SK-N-SH treated with all-trans-retinoic acid at 6 μM for 48 hours (cell line): ENCODE data around the gene RTN4RL2.

Experiments
- ATAC-seq: fragments of 200-7000 bp; cut with Tn5 transposase; 3 replicates; pipeline ENCODE4 v1.9.1; 2020; ENCODE audit warnings: mild to moderate bottlenecking, moderate library complexity
- ARNTL ChIP-seq: fragments of 450-650 bp; formaldehyde crosslinking; IDR thresholded peaks from 2 replicates; pipeline ENCODE4 v1.5.0; 2020; ENCODE audit warnings: low read depth, mild to moderate bottlenecking, moderate library complexity, borderline replicate concordance
- BACH2 ChIP-seq: fragments of 250-450 bp; sonication (Bioruptor Pico); IDR thresholded peaks from 2 replicates; pipeline ENCODE4 v1.9.0; 2021; ENCODE audit warnings: mild to moderate bottlenecking, borderline replicate concordance
- CREB5 ChIP-seq: fragments of 250-450 bp; sonication (Bioruptor Pico); IDR thresholded peaks from 2 replicates; pipeline ENCODE4 v1.5.1; 2020; ENCODE audit warnings: low read depth, mild to moderate bottlenecking, moderate library complexity
- CSDC2 ChIP-seq: fragments of 250-450 bp; sonication (Bioruptor Pico); IDR thresholded peaks from 2 replicates; pipeline ENCODE4 v1.5.0; 2020; ENCODE audit warnings: mild to moderate bottlenecking, moderate library complexity
- CSRNP3 ChIP-seq: fragments of 250-450 bp; sonication (Bioruptor Pico); IDR thresholded peaks from 2 replicates; pipeline ENCODE4 v1.5.1; 2021; ENCODE audit warnings: mild to moderate bottlenecking, moderate library complexity
- ESRRG ChIP-seq: fragments of 250-450 bp; sonication (Bioruptor Pico); IDR thresholded peaks from 2 replicates; pipeline ENCODE4 v1.6.1; 2021; ENCODE audit warnings: mild to moderate bottlenecking
- GLIS3 ChIP-seq: fragments of 250-450 bp; sonication (Bioruptor Pico); IDR thresholded peaks from 2 replicates; pipeline ENCODE4 v1.5.0; 2020; ENCODE audit warnings: mild to moderate bottlenecking, moderate library complexity
- ISL1 ChIP-seq: fragments of 250-450 bp; sonication (Bioruptor Pico); IDR thresholded peaks from 2 replicates; pipeline ENCODE4 v2.1.2; 2022; ENCODE audit warnings: mild to moderate bottlenecking, moderate library complexity
- PATZ1 ChIP-seq: fragments of 250-450 bp; sonication (Bioruptor Pico); IDR thresholded peaks from 2 replicates; pipeline ENCODE4 v1.8.0; 2020; ENCODE audit warnings: mild to moderate bottlenecking, moderate library complexity, borderline replicate concordance
- POU6F1 ChIP-seq: fragments of 250-450 bp; sonication (Bioruptor Pico); IDR thresholded peaks from 2 replicates; pipeline ENCODE4 v1.8.0; 2021; ENCODE audit warnings: low read depth, mild to moderate bottlenecking, moderate library complexity, borderline replicate concordance
- PPARA ChIP-seq: fragments of 250-450 bp; sonication (Bioruptor Pico); IDR thresholded peaks from 2 replicates; pipeline ENCODE4 v1.5.0; 2020; ENCODE audit warnings: mild to moderate bottlenecking, borderline replicate concordance
- RARB ChIP-seq: fragments of 250-450 bp; sonication (Bioruptor Pico); IDR thresholded peaks from 2 replicates; pipeline ENCODE4 v1.8.0; 2021; ENCODE audit warnings: mild to moderate bottlenecking, moderate library complexity
- SNAI2 ChIP-seq: fragments of 250-450 bp; sonication (Bioruptor Pico); IDR thresholded peaks from 2 replicates; pipeline ENCODE4 v1.5.0; 2020; ENCODE audit warnings: mild to moderate bottlenecking, moderate library complexity
- TCF4 ChIP-seq: fragments of 250-450 bp; sonication (Bioruptor Pico); IDR thresholded peaks from 2 replicates; pipeline ENCODE4 v1.8.0; 2021; ENCODE audit warnings: mild to moderate bottlenecking, moderate library complexity, borderline replicate concordance
- TOX ChIP-seq: fragments of 250-450 bp; sonication (Bioruptor Pico); IDR thresholded peaks from 2 replicates; pipeline ENCODE4 v1.8.0; 2021; ENCODE audit warnings: mild to moderate bottlenecking, moderate library complexity, borderline replicate concordance
- TSHZ2 ChIP-seq: fragments of 250-450 bp; sonication (Bioruptor Pico); IDR thresholded peaks from 2 replicates; pipeline ENCODE4 v1.5.0; 2020; ENCODE audit warnings: mild to moderate bottlenecking, moderate library complexity
- ZC3H10 ChIP-seq: fragments of 250-450 bp; sonication (Bioruptor Pico); IDR thresholded peaks from 2 replicates; pipeline ENCODE4 v1.5.1; 2021; ENCODE audit warnings: mild to moderate bottlenecking, moderate library complexity
- ZFP3 ChIP-seq: fragments of 250-450 bp; sonication (Bioruptor Pico); IDR thresholded peaks from 2 replicates; pipeline ENCODE4 v1.5.0; 2020; ENCODE audit warnings: mild to moderate bottlenecking, moderate library complexity
- ZFP30 ChIP-seq: fragments of 450-650 bp; formaldehyde crosslinking; IDR thresholded peaks from 2 replicates; pipeline ENCODE4 v1.5.0; 2022; ENCODE audit warnings: mild to moderate bottlenecking, moderate library complexity
- ZNF565 ChIP-seq: fragments of 450-650 bp; formaldehyde crosslinking; conservative IDR thresholded peaks from 2 replicates; pipeline ENCODE4 v1.5.0; 2020; ENCODE audit warnings: low read depth, mild to moderate bottlenecking, moderate library complexity
- ZNF70 ChIP-seq: fragments of 450-650 bp; formaldehyde crosslinking; IDR thresholded peaks from 2 replicates; pipeline ENCODE4 v1.5.0; 2020; ENCODE audit warnings: mild to moderate bottlenecking, moderate library complexity
- ZNF8 ChIP-seq: fragments of 450-650 bp; formaldehyde crosslinking; IDR thresholded peaks from 2 replicates; pipeline ENCODE4 v1.5.0; 2020; ENCODE audit warnings: mild to moderate bottlenecking, moderate library complexity

Gene RTN4RL2

GRCh38 chr11:57479911-57480310 lies 19.6 kb downstream of the RTN4RL2 start:
- no peak for ATAC-seq
- no peak for TF ChIP-seq PPARA
- no peak for TF ChIP-seq SNAI2 (CRISPR knock-in tag)
- TF ChIP-seq ARNTL (CRISPR knock-in tag): no peak
- TF ChIP-seq TCF4 (CRISPR knock-in tag): no peak
- no peak for TF ChIP-seq CSRNP3 (CRISPR knock-in tag)
- no peak for TF ChIP-seq ISL1 (CRISPR knock-in tag)
- TF ChIP-seq TSHZ2: no peak
- no peak for TF ChIP-seq CREB5
- TF ChIP-seq ZFP30 (CRISPR knock-in tag): no peak
- TF ChIP-seq RARB (CRISPR knock-in tag): no peak
- TF ChIP-seq TOX: no peak
- TF ChIP-seq ZFP3: no peak
- TF ChIP-seq CSDC2: no peak
- TF ChIP-seq ZNF8: no peak
- TF ChIP-seq ZNF70 (CRISPR knock-in tag): no peak
- no peak for TF ChIP-seq ZC3H10 (CRISPR knock-in tag)
- TF ChIP-seq, all 23 proteins: peak for 0

- TF ChIP-seq ZNF70 (CRISPR knock-in tag) (no peak), PPARA (no peak), ZNF565 (CRISPR knock-in tag) (no peak), RARB (CRISPR knock-in tag) (no peak), CSRNP3 (CRISPR knock-in tag) (no peak), CSDC2 (no peak), ISL1 (CRISPR knock-in tag) (no peak), ESRRG (CRISPR knock-in tag) (no peak), ZFP30 (CRISPR knock-in tag) (no peak), TCF4 (CRISPR knock-in tag) (no peak), CREB5 (no peak), TOX (no peak), ZFP3 (no peak), POU6F1 (CRISPR knock-in tag) (no peak)
These were observed 20.2 kb downstream of the RTN4RL2 start for GRCh38 chr11:57480409-57481137.

GRCh38 chr11:57481315-57481714 lies 21.0 kb downstream of the RTN4RL2 start:
- ATAC-seq: no peak
- no peak for TF ChIP-seq CREB5
- no peak for TF ChIP-seq CSDC2
- no peak for TF ChIP-seq GLIS3 (CRISPR knock-in tag)
- no peak for TF ChIP-seq ARNTL (CRISPR knock-in tag)
- no peak for TF ChIP-seq ZFP30 (CRISPR knock-in tag)
- TF ChIP-seq PATZ1 (CRISPR knock-in tag): no peak
- TF ChIP-seq RARB (CRISPR knock-in tag): no peak
- TF ChIP-seq PPARA: no peak
- no peak for TF ChIP-seq BACH2 (CRISPR knock-in tag)
- no peak for TF ChIP-seq TCF4 (CRISPR knock-in tag)
- no peak for TF ChIP-seq ZNF70 (CRISPR knock-in tag)

More at GRCh38 chr11:57480409-57481137, 20.2 kb downstream of the RTN4RL2 start:
- ATAC-seq: peak; percentile 76
